DMS79 (cell line): Measurements from ENCODE around the gene BCKDHA.
"Not testable (repeated sequence)": the region's sequence is repeated elsewhere in the genome, so short reads cannot be mapped to it uniquely, and the experiment has no call there.

ENCODE experiments used
- DNase-seq: peaks from one replicate; lab custom pipeline; 2025; lab: John Stamatoyannopoulos, UW

BCKDHA gene

GRCh38 chr19:41366089-41366488, 31.5 kb upstream of the BCKDHA start:
- no peak for DNase-seq

DNA sequence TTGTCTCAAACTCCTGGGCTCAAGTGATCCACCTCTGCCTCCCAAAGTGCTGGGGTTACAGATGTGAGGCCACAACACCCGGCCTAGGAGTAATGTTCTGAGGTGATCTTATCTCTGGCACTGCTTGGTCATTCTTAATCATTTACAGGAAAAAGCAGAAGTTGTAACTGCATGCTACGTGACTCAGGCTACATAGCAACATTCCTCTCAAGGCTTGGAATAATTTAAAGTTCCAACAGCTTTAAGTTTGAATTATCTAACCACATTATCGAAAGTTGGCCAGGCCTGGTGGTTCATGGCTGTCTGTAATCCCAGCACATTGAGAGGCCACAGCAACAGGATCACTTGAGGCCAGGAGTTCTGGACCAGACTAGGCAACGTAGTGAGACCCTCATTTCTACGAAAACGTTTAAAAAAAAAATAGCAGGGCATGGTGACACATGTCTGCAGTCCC, 29.7 kb upstream of the BCKDHA start:
- DNase-seq = no peak

GRCh38 chr19:41369769-41370168, 27.8 kb upstream of the BCKDHA start:
- DNase-seq = no peak

GRCh38 chr19:41371119-41371518, 26.5 kb upstream of the BCKDHA start:
- not testable (repeated sequence) for DNase-seq

DNA sequence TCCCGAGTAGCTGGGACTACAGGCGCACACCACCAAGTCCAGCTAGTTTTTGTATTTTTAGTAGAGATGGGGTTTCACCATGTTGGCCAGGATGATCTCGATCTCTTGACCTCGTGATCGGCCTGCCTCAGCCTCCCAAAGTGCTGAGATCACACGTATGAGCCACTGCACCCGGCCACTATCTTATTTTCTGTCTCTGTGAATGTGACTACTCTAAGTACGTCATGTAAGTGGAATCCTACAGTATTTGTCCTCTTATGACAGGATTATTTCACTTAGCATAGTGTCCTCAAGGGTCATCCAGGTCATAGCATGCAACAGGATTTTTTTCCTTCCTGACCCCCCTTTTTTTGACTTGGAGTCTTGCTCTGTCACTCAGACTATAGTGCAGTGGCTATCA, 26.1 kb upstream of the BCKDHA start:
- DNase-seq = no peak

DNA sequence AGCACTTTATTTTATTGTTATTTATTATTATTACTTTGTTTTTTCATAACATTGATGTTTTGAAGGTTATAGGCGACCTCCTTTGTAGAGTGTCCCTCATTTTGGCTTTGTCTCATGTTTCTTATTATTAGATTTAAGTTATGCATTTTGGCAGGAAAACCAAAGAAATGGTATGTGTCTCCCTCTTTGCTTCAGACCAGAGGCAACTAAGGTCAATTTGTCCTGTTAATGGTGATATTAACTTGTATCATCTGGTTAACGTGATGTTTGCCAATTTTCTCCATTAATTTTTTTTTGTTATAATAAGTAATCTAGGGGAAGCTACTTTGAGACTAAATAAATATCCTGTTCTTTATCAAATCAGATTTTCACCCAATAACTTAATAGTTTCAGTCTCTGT, 25.1 kb upstream of the BCKDHA start:
- no peak for DNase-seq

DNA sequence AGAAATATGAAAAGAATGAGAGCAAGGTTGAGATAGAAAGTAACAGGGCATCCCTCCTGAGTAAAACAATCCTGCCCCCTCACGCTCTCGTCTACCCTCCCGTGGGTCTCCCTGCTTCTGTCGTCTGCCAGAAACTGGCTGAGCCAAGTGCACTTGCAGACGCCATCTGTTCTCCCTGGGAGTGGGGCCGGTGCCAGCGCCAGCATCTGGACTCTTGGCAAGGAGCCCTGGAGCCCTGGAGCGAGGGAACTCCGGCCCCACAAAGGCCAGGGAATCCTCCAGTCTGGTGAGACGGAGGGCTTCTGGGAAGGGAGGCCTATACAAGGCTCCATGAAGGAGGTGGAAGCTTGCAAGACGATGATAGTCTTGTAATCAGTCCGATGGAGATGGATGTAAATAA, 23.6 kb upstream of the BCKDHA start:
- peak; percentile 92 for DNase-seq

DNA sequence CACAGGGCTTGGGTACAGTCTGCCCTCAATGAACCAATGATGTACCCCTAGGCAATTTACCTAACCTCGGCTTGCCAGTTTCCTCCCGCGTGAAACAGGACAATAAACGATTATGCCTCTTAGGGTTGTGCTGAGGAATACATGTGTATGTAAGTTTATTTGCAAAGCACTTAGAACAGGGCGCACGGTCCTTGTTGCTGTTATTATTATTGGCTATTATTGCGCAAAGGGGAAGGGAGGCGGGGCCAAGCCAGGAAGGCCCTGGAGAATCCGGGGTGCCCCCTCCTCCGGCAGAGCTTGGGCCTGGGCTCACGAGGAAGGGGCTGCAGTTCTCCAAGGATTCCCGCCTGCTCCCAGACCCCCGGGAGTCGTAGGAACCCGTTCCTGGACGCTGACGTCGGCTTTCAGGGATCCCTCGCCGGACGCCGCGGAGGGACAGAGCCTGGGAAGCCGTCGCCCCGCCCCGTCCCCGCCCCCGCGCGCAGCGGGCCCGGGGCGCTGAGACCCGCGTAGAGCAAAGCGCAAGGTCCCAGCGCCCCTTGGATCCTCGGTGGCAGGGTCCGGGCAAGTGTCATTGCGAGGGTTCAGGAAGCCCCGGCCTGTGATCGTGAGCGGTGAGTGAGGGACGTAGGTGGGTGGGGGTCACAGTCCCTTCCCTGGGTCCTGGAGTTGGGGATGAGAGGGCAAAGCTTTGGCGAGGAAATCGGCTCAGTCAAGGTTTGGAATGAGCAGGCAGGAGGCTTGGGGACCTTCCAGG, 21.2 kb upstream of the BCKDHA start, which contains the start of gene TMEM91:
TSS of gene TMEM91 (plus strand) at position 293 of the 757 bp plus-strand sequence. CDS start 1,777 bp downstream, outside the sequence.
- DNase-seq = peak; percentile 31

GRCh38 chr19:41376998-41377365, 20.6 kb upstream of the BCKDHA start:
- no peak for DNase-seq

- no peak for DNase-seq
These were observed 19.5 kb upstream of the BCKDHA start for GRCh38 chr19:41377977-41378709.

DNA sequence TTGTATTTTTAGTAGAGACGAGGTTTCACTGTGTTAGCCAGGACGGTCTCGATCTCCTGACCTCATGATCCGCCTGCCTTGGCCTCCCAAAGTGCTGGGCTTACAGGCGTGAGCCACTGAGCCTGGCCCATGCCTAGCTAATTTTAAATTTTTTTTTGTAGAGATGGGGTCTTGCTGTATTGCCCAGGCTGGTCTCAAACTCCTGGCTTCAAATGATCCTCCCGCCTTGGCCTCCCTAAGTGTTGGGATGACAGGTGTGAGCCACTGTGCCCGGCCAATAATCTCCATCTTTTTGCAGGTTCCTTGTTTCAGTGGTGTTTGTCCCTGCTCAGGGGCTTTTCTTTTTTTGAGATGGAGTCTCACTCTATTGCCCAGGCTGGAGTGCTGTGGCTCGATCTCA, 16.1 kb upstream of the BCKDHA start:
- not testable (repeated sequence) for DNase-seq

- no peak for DNase-seq
These were observed 13.3 kb upstream of the BCKDHA start for GRCh38 chr19:41384351-41384750.

DNA sequence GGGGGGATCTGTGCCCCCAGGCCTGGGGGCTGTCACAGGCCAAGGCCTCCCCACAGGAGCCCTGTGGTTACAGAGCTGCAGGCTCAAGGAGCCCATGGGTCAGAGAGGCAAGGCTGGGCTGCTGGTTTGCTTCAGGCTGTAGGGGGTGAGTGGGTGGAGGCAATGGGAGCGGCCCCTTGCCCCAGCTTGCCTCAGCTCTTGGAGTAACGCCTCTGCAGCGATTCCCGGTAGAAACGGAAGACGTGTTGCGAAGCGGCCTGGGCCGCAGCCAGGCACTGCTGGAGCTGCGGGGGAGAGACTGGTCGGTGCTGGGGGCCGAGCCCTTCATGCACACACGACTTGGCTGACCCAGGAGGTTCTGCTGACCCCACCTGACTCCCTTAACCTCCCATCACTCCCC, 11.2 kb upstream of the BCKDHA start:
- no peak for DNase-seq

DNA sequence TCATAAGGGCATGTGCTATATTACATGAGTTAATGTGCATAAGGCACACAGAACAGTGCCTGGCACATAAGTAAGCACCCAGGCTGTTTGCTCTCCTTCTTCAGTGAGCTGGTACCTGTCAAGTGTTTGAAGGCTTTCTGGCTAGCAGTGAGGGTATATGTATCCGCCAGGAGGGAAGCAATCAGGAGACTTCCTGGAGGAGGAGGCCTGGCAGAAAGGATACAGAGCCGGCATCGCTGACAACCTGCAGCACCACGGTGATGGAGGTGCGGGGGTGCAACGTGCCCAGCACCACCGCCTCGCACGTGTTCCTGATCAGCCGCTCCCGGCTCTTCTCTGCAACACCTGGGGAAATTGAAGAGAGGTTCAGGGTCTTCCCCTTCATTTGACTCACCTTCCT, 6.0 kb upstream of the BCKDHA start:
- DNase-seq = no peak

DNA sequence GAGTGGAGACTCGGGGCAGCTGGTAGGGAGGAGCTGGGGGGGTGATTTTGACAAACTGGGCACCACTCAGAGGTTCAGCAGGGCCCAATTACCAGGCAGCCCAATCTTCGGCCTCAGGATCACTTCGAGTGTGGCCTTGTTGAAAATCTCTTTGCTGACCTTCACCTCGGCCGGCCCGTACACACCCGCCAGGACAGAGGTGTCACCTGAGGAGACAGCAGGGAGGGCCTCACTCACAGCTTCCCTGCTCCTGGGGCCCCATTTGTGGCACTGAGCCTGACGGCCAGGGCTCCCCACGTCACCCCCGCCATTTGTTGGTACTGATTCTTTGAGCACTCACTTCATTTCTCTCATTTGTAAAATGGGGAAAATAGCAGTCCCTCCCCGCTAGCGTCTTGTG, 4.8 kb upstream of the BCKDHA start:
- DNase-seq = no peak

GRCh38 chr19:41395355-41395754, 2.3 kb upstream of the BCKDHA start:
- no peak for DNase-seq

- no peak for DNase-seq
These were observed 416 bp downstream of the BCKDHA start for GRCh38 chr19:41398050-41398418.

- peak; percentile 40 for DNase-seq
These were observed 980 bp downstream of the BCKDHA start for GRCh38 chr19:41398598-41398997.

- DNase-seq = no peak
These were observed 1.5 kb downstream of the BCKDHA start for GRCh38 chr19:41399091-41399490.

GRCh38 chr19:41399525-41399924, 1.9 kb downstream of the BCKDHA start:
- no peak for DNase-seq

DNA sequence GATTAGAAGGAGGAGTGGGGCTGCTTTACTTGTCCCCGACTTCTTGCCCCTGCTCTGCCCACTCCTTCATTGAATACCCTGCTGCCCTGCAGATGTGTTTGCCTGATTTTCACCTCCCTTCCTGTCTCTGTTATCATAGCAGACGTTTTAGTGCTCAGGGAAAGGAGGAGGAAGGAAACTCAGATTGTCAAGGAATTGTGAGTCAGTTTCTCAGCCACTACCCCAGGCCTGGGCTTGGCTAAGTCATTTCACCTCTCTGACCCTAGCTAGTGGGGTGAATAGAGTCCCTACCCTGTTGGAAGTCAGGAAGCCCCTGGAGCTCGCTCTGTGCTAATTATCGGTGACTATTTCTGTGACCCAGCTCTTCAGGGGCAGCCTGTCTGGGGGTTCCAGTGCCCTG, 3.9 kb downstream of the BCKDHA start:
- DNase-seq = no peak

- DNase-seq = no peak
These were observed 4.4 kb downstream of the BCKDHA start for GRCh38 chr19:41402010-41402409.

DNA sequence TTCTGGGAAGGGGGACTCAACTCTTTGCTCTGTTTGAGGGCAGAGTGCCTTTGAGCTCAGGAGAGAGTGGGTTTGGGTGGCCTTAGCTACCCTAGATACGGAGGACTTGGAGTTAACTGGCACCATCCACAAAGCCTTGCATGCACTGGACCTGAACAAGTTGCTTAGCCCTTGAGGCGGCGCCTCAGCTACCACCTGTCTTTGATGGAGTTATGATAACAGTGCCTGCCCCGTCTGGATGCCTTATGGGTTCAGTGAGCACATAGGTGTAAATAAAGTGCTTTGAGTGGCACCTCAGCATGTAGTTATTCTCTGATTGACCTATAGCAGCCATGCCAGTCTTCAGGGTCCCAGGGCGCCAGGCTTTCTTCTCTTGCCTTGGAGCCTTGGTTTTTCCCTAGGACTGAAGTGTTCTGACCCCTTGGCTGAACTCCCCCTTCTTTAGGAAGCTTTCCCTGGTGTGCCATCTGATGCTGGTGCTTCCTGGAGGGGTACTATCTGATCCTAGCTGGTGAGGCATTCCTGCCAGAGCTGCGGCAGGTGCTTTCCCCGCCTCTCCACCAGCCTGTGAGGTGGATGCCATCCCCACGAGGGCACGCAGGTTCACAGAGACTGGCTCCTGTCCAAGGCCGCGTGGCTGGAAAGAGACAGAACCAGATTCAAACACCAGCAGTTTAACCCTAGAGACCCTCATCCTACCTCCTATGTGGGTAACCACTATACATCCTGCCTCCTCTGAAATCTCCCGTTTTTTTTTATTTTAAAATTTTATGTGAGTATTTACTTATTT, 5.8 kb downstream of the BCKDHA start:
- DNase-seq = peak; percentile 89
